ENCODE data around the gene HOXB1.
"Not testable (repeated sequence)": the region's sequence is repeated elsewhere in the genome, so short reads cannot be mapped to it uniquely, and the experiment has no call there.

Gene HOXB1

GRCh38 chr17:48540213-48540612 lies 9.4 kb upstream of the HOXB1 start:
- Histone ChIP-seq H3K4me3 (ENCODE audit: low read depth, low read length) (no peak overlapping the region), H3K27ac (no peak overlapping the region), H3K27me3 (replicated peaks) (peaks cover 54% of the 10 kb centered on the region), H3K36me3 (replicated peaks) (no peaks in the 10 kb centered on the region)
- DNase-seq, result no peak
- in situ Hi-C loops (cut with HindIII; ENCODE audit: low pct_ligation_motif_present, low sequenced_read_pairs), result no loop called here
- TF ChIP-seq CTCF (IDR thresholded peaks at IDR 0.05; ENCODE audit: low read depth, low read length, missing control alignments), result no peak

DNA sequence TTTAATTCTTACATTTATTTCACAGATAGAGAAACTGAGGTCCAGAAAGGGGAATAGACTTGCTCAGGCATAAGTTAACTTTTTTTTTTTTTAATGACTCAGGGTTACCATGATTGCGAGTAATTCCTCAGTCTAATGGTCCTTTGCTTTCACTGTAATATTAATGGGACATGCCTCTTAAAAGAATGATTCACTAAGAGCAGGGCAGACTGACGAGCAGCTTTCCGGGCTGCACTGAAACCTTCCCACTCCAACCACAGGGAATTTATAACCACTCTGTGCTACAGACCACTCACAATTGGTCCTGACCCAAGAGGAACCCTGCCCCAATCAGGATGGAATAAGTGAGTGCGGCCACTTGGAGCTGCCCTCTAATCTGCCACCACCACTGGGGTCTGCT lies 8.4 kb upstream of the HOXB1 start:
- Histone ChIP-seq H3K36me3 (replicated peaks) (no peaks in the 10 kb centered on the region), H3K27me3 (replicated peaks) (peaks cover 46% of the 10 kb centered on the region), H3K27ac (no peak overlapping the region), H3K4me3 (ENCODE audit: low read depth, low read length) (no peak overlapping the region)
- TF ChIP-seq CTCF (IDR thresholded peaks at IDR 0.05; ENCODE audit: low read depth, low read length, missing control alignments), result no peak
- DNase-seq, result no peak
- in situ Hi-C loops (cut with HindIII; ENCODE audit: low pct_ligation_motif_present, low sequenced_read_pairs), result no loop called here

DNA sequence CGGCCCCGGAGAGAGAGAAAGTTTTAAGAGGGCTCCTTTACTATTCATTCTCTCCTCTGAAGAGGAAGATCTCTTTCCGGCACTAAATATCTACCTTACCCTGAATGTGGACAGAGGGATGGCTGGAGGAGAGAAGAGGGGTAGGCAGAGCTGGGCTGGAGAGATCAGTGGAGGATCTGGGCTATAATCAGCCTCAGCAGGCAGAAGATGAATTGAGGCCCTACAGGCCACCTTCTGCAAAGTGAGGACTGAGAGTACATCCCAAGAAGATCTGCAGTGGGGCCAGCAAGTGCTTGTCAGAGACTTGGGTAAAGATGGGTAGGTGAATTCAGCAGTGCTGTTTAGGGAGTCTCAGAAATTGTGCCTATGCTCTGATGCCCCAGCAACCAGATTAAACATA lies 6.5 kb upstream of the HOXB1 start:
- DNase-seq, result no peak
- H3K4me3 ChIP-seq (ENCODE audit: low read depth, low read length), result no peak overlapping the region
- TF ChIP-seq CTCF (IDR thresholded peaks at IDR 0.05; ENCODE audit: low read depth, low read length, missing control alignments), result no peak
- H3K27ac ChIP-seq, result no peak overlapping the region
- in situ Hi-C loops (cut with HindIII; ENCODE audit: low pct_ligation_motif_present, low sequenced_read_pairs), result no loop called here
- no peaks in the 10 kb centered on the region for H3K36me3 ChIP-seq (replicated peaks)
- H3K27me3 ChIP-seq (replicated peaks), result peaks cover 37% of the 10 kb centered on the region

GRCh38 chr17:48535793-48536559 lies 5.2 kb upstream of the HOXB1 start:
- H3K36me3 ChIP-seq (replicated peaks); H3K4me3 ChIP-seq (ENCODE audit: low read depth, low read length); in situ Hi-C loops (cut with HindIII; ENCODE audit: low pct_ligation_motif_present, low sequenced_read_pairs); H3K27ac ChIP-seq; DNase-seq: not testable (repeated sequence)
- peaks cover 37% of the 10 kb centered on the region for H3K27me3 ChIP-seq (replicated peaks)

DNA sequence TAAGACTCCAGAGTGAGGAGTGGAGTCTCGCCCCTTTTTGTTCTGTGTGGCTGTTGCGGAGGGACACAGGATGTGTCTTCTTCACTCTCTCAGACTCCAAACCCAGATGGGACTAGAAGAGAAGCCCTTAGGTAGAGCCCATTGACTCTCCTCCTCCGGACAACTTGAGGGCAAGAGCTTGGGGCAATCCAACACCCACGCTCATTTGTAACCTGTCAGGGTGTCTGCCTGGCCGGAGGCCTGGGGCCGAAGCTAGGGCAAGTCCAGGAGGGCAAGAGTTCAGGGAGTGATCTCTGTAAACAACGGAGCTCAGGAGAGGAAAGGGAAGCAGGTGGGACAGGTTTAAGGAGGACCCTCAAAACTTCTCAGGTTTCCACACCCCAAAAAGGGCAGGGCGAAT lies 1.4 kb upstream of the HOXB1 start:
- Histone ChIP-seq H3K36me3 (replicated peaks) (no peaks in the 10 kb centered on the region), H3K27ac (no peak overlapping the region), H3K4me3 (ENCODE audit: low read depth, low read length) (no peak overlapping the region), H3K27me3 (replicated peaks) (peaks cover 54% of the 10 kb centered on the region)
- in situ Hi-C loops (cut with HindIII; ENCODE audit: low pct_ligation_motif_present, low sequenced_read_pairs), result no loop called here
- no peak for TF ChIP-seq CTCF (IDR thresholded peaks at IDR 0.05; ENCODE audit: low read depth, low read length, missing control alignments)
- DNase-seq, result no peak

DNA sequence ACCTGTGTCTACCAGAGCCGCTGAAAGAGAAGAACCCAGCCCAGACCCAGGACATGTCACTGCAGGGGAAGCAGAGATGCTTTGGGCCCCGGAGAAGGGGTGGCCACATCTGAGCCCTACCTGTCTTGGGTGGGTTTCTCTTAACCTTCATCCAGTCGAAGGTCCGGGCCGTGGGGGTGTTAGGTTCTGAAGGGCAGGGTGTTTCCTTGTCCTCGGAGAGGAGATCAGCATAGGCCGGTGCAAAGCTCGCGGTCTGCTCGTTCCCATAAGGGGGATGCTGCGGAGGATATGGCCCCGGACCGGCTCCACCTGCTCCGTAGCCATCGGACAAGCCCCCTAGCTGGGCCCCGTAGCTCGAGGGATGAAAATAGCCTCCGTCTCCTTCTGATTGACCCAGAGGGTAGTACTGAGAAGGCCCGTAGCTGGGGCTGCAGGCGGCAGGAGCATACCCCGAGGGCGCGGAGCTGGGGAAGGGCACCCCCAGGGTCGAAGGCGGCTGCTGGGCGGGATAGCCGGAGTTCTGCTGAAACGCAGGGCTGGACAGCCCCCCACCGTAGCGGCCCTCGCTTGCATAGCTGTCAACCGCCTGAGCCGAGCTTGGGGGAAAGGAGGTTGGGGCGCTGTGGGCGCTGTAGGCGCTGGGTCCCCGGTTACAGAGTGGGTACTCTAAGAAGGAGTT lies 464 bp downstream of the HOXB1 start:
- no peak for DNase-seq
- in situ Hi-C loops (cut with HindIII; ENCODE audit: low pct_ligation_motif_present, low sequenced_read_pairs), result no loop called here
- Histone ChIP-seq H3K27ac (no peak overlapping the region), H3K4me3 (ENCODE audit: low read depth, low read length) (no peak overlapping the region), H3K36me3 (replicated peaks) (no peaks in the 10 kb centered on the region), H3K27me3 (replicated peaks) (peaks cover 71% of the 10 kb centered on the region)
- no peak for TF ChIP-seq CTCF (IDR thresholded peaks at IDR 0.05; ENCODE audit: low read depth, low read length, missing control alignments)

All from brain microvascular endothelial cell (primary cell).